HG02642 (cell line): ENCODE results near the gene DPYSL3.
A peak's percentile ranks its signal among the peaks of the same experiment; 100 is the strongest.

Experiments used
- ATAC-seq: cut with Tn5 transposase; IDR thresholded peaks from one replicate; pipeline ENCODE4 v1.9.1; 2021; ENCODE audit warnings: mild to moderate bottlenecking; ENCODE audit not compliant: unreplicated experiment, poor library complexity

DPYSL3 gene

GRCh38 chr5:147410496-147411358 is 99.1 kb downstream of the DPYSL3 start:
- ATAC-seq, result no peak

- ATAC-seq, result no peak
These were observed 100.9 kb downstream of the DPYSL3 start for GRCh38 chr5:147408980-147409379.

GRCh38 chr5:147407094-147407681 is 102.7 kb downstream of the DPYSL3 start:
- ATAC-seq, result no peak

GRCh38 chr5:147406636-147407035 is 103.2 kb downstream of the DPYSL3 start:
- no peak for ATAC-seq

GRCh38 chr5:147404706-147405105 is 105.2 kb downstream of the DPYSL3 start:
- ATAC-seq, result peak; percentile 29

GRCh38 chr5:147403651-147404640 is 105.9 kb downstream of the DPYSL3 start:
- peak; percentile 92 for ATAC-seq

GRCh38 chr5:147400881-147401280 is 109.0 kb downstream of the DPYSL3 start:
- no peak for ATAC-seq

GRCh38 chr5:147400126-147400809 is 109.6 kb downstream of the DPYSL3 start:
- ATAC-seq, result no peak

- ATAC-seq, result no peak
These were observed 111.0 kb downstream of the DPYSL3 start for GRCh38 chr5:147398860-147399259.

GRCh38 chr5:147397616-147398015 is 112.3 kb downstream of the DPYSL3 start:
- ATAC-seq, result no peak

GRCh38 chr5:147396070-147396823 is 113.6 kb downstream of the DPYSL3 start:
- ATAC-seq, result no peak

- no peak for ATAC-seq
These were observed 115.8 kb downstream of the DPYSL3 start for GRCh38 chr5:147393874-147394672.

GRCh38 chr5:147391781-147392180 is 118.1 kb downstream of the DPYSL3 start:
- ATAC-seq, result peak; percentile 93

GRCh38 chr5:147390654-147391225 is 119.1 kb downstream of the DPYSL3 start:
- ATAC-seq, result no peak

GRCh38 chr5:147388184-147389108 is 121.4 kb downstream of the DPYSL3 start:
- ATAC-seq, result no peak

- no peak for ATAC-seq
These were observed 122.8 kb downstream of the DPYSL3 start for GRCh38 chr5:147387109-147387508.
